ENCODE measurements around the gene TOR4A. TPM values are rescaled to one million over a fixed set of nuclear protein-coding genes. Genes with fewer than 3 reads are reported as not detected.
"Not testable (repeated sequence)": the region's sequence is repeated elsewhere in the genome, so short reads cannot be mapped to it uniquely, and the experiment has no call there.

Gene TOR4A
- total and polyA plus RNA-seq, 2 donors = 2.0 to 8.1 TPM

GRCh38 chr9:137253717-137254623 is 23.6 kb upstream of the TOR4A start:
- 62% methylated on average over 21 of the region's 21 CpGs for WGBS
- H3K4me3 ChIP-seq (ENCODE audit: low read depth, low read length) = peak overlapping the region; percentile 98
- DNase-seq (ENCODE audit: extremely low spot score) = no peak
- H3K36me3 ChIP-seq (ENCODE audit: insufficient read depth) = no peaks in the 10 kb centered on the region
- no peak overlapping the region for H3K27ac ChIP-seq (ENCODE audit: low read depth)
- no peaks in the 10 kb centered on the region for H3K4me1 ChIP-seq (ENCODE audit: insufficient read depth)

- peak; percentile 63 for DNase-seq (ENCODE audit: extremely low spot score)
- under 1% methylated on average over 105 of the region's 105 CpGs for WGBS
- H3K4me3 ChIP-seq (ENCODE audit: low read depth, low read length) = peak within 1 kb of the TSS; percentile 98
- H3K36me3 ChIP-seq (ENCODE audit: insufficient read depth) = no peaks in the 10 kb centered on the region
- no peaks in the 10 kb centered on the region for H3K4me1 ChIP-seq (ENCODE audit: insufficient read depth)
- peak within 1 kb of the TSS; percentile 70 for H3K27ac ChIP-seq (ENCODE audit: low read depth)
These were observed 22.7 kb upstream of the TOR4A start, which contains the start of gene NELFB for GRCh38 chr9:137254624-137255447. Gene NELFB (plus strand): TSS chr9:137255327.

GRCh38 chr9:137255448-137256114 is 21.9 kb upstream of the TOR4A start:
- WGBS = 2% methylated on average over 51 of the region's 51 CpGs
- no peaks in the 10 kb centered on the region for H3K4me1 ChIP-seq (ENCODE audit: insufficient read depth)
- no peaks in the 10 kb centered on the region for H3K36me3 ChIP-seq (ENCODE audit: insufficient read depth)
- no peak for DNase-seq (ENCODE audit: extremely low spot score)
- H3K4me3 ChIP-seq (ENCODE audit: low read depth, low read length) = peak overlapping the region; percentile 98
- H3K27ac ChIP-seq (ENCODE audit: low read depth) = peak overlapping the region; percentile 70

GRCh38 chr9:137256362-137256761 is 21.2 kb upstream of the TOR4A start:
- peak overlapping the region; percentile 98 for H3K4me3 ChIP-seq (ENCODE audit: low read depth, low read length)

GRCh38 chr9:137256856-137257255 is 20.7 kb upstream of the TOR4A start:
- Histone ChIP-seq H3K4me1 (ENCODE audit: insufficient read depth) (no peaks in the 10 kb centered on the region), H3K4me3 (ENCODE audit: low read depth, low read length) (no peak overlapping the region), H3K27ac (ENCODE audit: low read depth) (no peak overlapping the region), H3K36me3 (ENCODE audit: insufficient read depth) (no peaks in the 10 kb centered on the region)
- WGBS = 95% methylated on average over 15 of the region's 15 CpGs
- no peak for DNase-seq (ENCODE audit: extremely low spot score)

More at GRCh38 chr9:137256362-137256761, 21.2 kb upstream of the TOR4A start:
- Histone ChIP-seq H3K4me1 (ENCODE audit: insufficient read depth) (no peaks in the 10 kb centered on the region), H3K27ac (ENCODE audit: low read depth) (no peak overlapping the region), H3K36me3 (ENCODE audit: insufficient read depth) (no peaks in the 10 kb centered on the region)
- WGBS = 84% methylated on average over 15 of the region's 15 CpGs
- DNase-seq (ENCODE audit: extremely low spot score) = no peak

- not testable (repeated sequence) for H3K27ac ChIP-seq (ENCODE audit: low read depth); DNase-seq (ENCODE audit: extremely low spot score); H3K36me3 ChIP-seq (ENCODE audit: insufficient read depth); H3K4me3 ChIP-seq (ENCODE audit: low read depth, low read length); H3K4me1 ChIP-seq (ENCODE audit: insufficient read depth)
- 39% methylated on average over 15 of the region's 15 CpGs for WGBS
These were observed 15.2 kb upstream of the TOR4A start for GRCh38 chr9:137262173-137262908.

- no peak overlapping the region for H3K27ac ChIP-seq (ENCODE audit: low read depth)
- H3K36me3 ChIP-seq (ENCODE audit: insufficient read depth) = peaks cover 3% of the 10 kb centered on the region
- no peak overlapping the region for H3K4me3 ChIP-seq (ENCODE audit: low read depth, low read length)
- H3K4me1 ChIP-seq (ENCODE audit: insufficient read depth) = no peaks in the 10 kb centered on the region
- WGBS = 89% methylated on average over 24 of the region's 24 CpGs
- DNase-seq (ENCODE audit: extremely low spot score) = no peak
These were observed 14.6 kb upstream of the TOR4A start for GRCh38 chr9:137262909-137263285.

- Histone ChIP-seq H3K27ac (ENCODE audit: low read depth) (no peak overlapping the region), H3K36me3 (ENCODE audit: insufficient read depth) (peaks cover 3% of the 10 kb centered on the region), H3K4me3 (ENCODE audit: low read depth, low read length) (no peak overlapping the region), H3K4me1 (ENCODE audit: insufficient read depth) (no peaks in the 10 kb centered on the region)
- 78% methylated on average over 10 of the region's 10 CpGs for WGBS
- no peak for DNase-seq (ENCODE audit: extremely low spot score)
These were observed 14.0 kb upstream of the TOR4A start for GRCh38 chr9:137263506-137263905.

GRCh38 chr9:137264067-137264466 is 13.5 kb upstream of the TOR4A start:
- no peak for DNase-seq (ENCODE audit: extremely low spot score)
- Histone ChIP-seq H3K4me1 (ENCODE audit: insufficient read depth) (no peaks in the 10 kb centered on the region), H3K4me3 (ENCODE audit: low read depth, low read length) (no peak overlapping the region), H3K27ac (ENCODE audit: low read depth) (no peak overlapping the region), H3K36me3 (ENCODE audit: insufficient read depth) (peaks cover 3% of the 10 kb centered on the region)
- WGBS = 95% methylated on average over 22 of the region's 22 CpGs

GRCh38 chr9:137265496-137266161 is 11.9 kb upstream of the TOR4A start:
- H3K27ac ChIP-seq (ENCODE audit: low read depth) = no peak overlapping the region
- H3K4me1 ChIP-seq (ENCODE audit: insufficient read depth) = no peaks in the 10 kb centered on the region
- H3K4me3 ChIP-seq (ENCODE audit: low read depth, low read length) = no peak overlapping the region
- DNase-seq (ENCODE audit: extremely low spot score) = no peak
- H3K36me3 ChIP-seq (ENCODE audit: insufficient read depth) = peaks cover 3% of the 10 kb centered on the region
- WGBS = 92% methylated on average over 29 of the region's 29 CpGs

GRCh38 chr9:137266162-137266527 is 11.4 kb upstream of the TOR4A start:
- H3K4me3 ChIP-seq (ENCODE audit: low read depth, low read length) = no peak overlapping the region
- WGBS = 88% methylated on average over 15 of the region's 15 CpGs
- no peak for DNase-seq (ENCODE audit: extremely low spot score)
- no peaks in the 10 kb centered on the region for H3K4me1 ChIP-seq (ENCODE audit: insufficient read depth)
- peaks cover 3% of the 10 kb centered on the region for H3K36me3 ChIP-seq (ENCODE audit: insufficient read depth)
- no peak overlapping the region for H3K27ac ChIP-seq (ENCODE audit: low read depth)

GRCh38 chr9:137266585-137267453 is 10.7 kb upstream of the TOR4A start:
- peaks cover 3% of the 10 kb centered on the region for H3K36me3 ChIP-seq (ENCODE audit: insufficient read depth)
- WGBS = 89% methylated on average over 34 of the region's 34 CpGs

More at GRCh38 chr9:137266585-137267453, 10.7 kb upstream of the TOR4A start:
- H3K27ac ChIP-seq (ENCODE audit: low read depth) = no peak overlapping the region
- no peaks in the 10 kb centered on the region for H3K4me1 ChIP-seq (ENCODE audit: insufficient read depth)
- no peak for DNase-seq (ENCODE audit: extremely low spot score)
- H3K4me3 ChIP-seq (ENCODE audit: low read depth, low read length) = no peak overlapping the region
